KMS-11 (cell line): ENCODE measurements around the gene DELE1.

Experiments used
- H2AFZ ChIP-seq: fragments of 200-600 bp; sonication (generic); 2 replicates; pipeline ENCODE4 v1.6.1; 2016; ENCODE audit warnings: antibody characterized with exemption, mixed run types, low read depth
- H3K27ac ChIP-seq: fragments of 200-600 bp; sonication (generic); 2 replicates; pipeline ENCODE4 v1.6.1; 2016; ENCODE audit warnings: mild to moderate bottlenecking, mixed run types
- H3K27me3 ChIP-seq: fragments of 200-600 bp; sonication (generic); 2 replicates; pipeline ENCODE4 v1.6.1; 2017; ENCODE audit warnings: mild to moderate bottlenecking, low read depth, mixed run types, moderate library complexity; ENCODE audit not compliant: insufficient read depth
- H3K36me3 ChIP-seq: fragments of 200-600 bp; sonication (generic); 2 replicates; pipeline ENCODE4 v1.6.1; 2017; ENCODE audit warnings: mild to moderate bottlenecking, mixed run types; ENCODE audit not compliant: insufficient read depth
- H3K4me1 ChIP-seq: fragments of 200-600 bp; sonication (generic); 2 replicates; pipeline ENCODE4 v1.6.1; 2016; ENCODE audit warnings: mild to moderate bottlenecking, low read depth, mixed run types; ENCODE audit not compliant: poor library complexity, severe bottlenecking
- H3K4me2 ChIP-seq: fragments of 200-600 bp; sonication (generic); 2 replicates; pipeline ENCODE4 v1.7.0; 2016; ENCODE audit warnings: mild to moderate bottlenecking, mixed run types
- H3K4me3 ChIP-seq: fragments of 200-600 bp; sonication (generic); IDR thresholded peaks from 2 replicates; pipeline ENCODE4 v1.6.1; 2017; ENCODE audit warnings: low read depth, low read length, mixed read lengths; ENCODE audit not compliant: insufficient read depth
- H3K79me2 ChIP-seq: fragments of 200-600 bp; sonication (generic); 2 replicates; pipeline ENCODE4 v1.6.1; 2016; ENCODE audit warnings: low read depth, mixed run types; ENCODE audit not compliant: insufficient read depth
- H3K9ac ChIP-seq: fragments of 200-600 bp; sonication (generic); 2 replicates; pipeline ENCODE4 v1.6.1; 2016; ENCODE audit warnings: mild to moderate bottlenecking, mixed run types
- H4K20me1 ChIP-seq: fragments of 200-600 bp; sonication (generic); 2 replicates; pipeline ENCODE4 v1.6.1; 2016; ENCODE audit warnings: mild to moderate bottlenecking, mixed run types; ENCODE audit not compliant: insufficient read depth
- CTCF ChIP-seq: fragments of 200-600 bp; sonication (generic); conservative IDR thresholded peaks from 2 replicates; pipeline ENCODE4 v1.6.1; 2017; ENCODE audit warnings: low read depth, mild to moderate bottlenecking, antibody characterized with exemption, low read length, moderate library complexity, mixed read lengths

The DELE1 gene

GRCh38 chr5:141957367-141957996 lies 33.8 kb downstream of the DELE1 start:
- no peak overlapping the region for H3K4me2 ChIP-seq
- no peak overlapping the region for H2AFZ ChIP-seq
- no peak overlapping the region for H3K9ac ChIP-seq

GRCh38 chr5:141958113-141958512 lies 34.4 kb downstream of the DELE1 start, which contains the start of gene PCDH12:
PCDH12 (minus strand) TSS chr5:141958202; CDS start chr5:141957851, 351 bp downstream.
- Histone ChIP-seq H3K27me3 (no peaks in the 10 kb centered on the region), H3K4me1 (peaks cover 18% of the 10 kb centered on the region), H3K27ac (no peak within 1 kb of the TSS), H3K79me2 (no peaks in the 10 kb centered on the region), H4K20me1 (no peaks in the 10 kb centered on the region), H3K36me3 (no peaks in the 10 kb centered on the region), H3K4me2 (no peak within 1 kb of the TSS), H2AFZ (no peak within 1 kb of the TSS), H3K9ac (no peak within 1 kb of the TSS), H3K4me3 (no peak within 1 kb of the TSS)
- TF ChIP-seq CTCF, result no peak

More at GRCh38 chr5:141957367-141957996, 33.8 kb downstream of the DELE1 start:
- Histone ChIP-seq H3K36me3 (no peaks in the 10 kb centered on the region), H3K79me2 (no peaks in the 10 kb centered on the region), H3K4me1 (peaks cover 18% of the 10 kb centered on the region), H3K4me3 (no peak overlapping the region), H3K27ac (no peak overlapping the region), H4K20me1 (no peaks in the 10 kb centered on the region), H3K27me3 (no peaks in the 10 kb centered on the region)
- TF ChIP-seq CTCF, result no peak

GRCh38 chr5:141958546-141959172 lies 35.0 kb downstream of the DELE1 start:
- Histone ChIP-seq H3K4me3 (no peak overlapping the region), H2AFZ (no peak overlapping the region), H3K27ac (no peak overlapping the region), H3K4me2 (no peak overlapping the region), H3K79me2 (no peaks in the 10 kb centered on the region), H3K4me1 (peaks cover 18% of the 10 kb centered on the region), H3K27me3 (no peaks in the 10 kb centered on the region), H3K9ac (no peak overlapping the region), H4K20me1 (no peaks in the 10 kb centered on the region), H3K36me3 (no peaks in the 10 kb centered on the region)
- TF ChIP-seq CTCF, result no peak

GRCh38 chr5:141960018-141960417 lies 36.3 kb downstream of the DELE1 start:
- Histone ChIP-seq H3K36me3 (no peaks in the 10 kb centered on the region), H3K27me3 (no peaks in the 10 kb centered on the region), H3K79me2 (no peaks in the 10 kb centered on the region), H4K20me1 (no peaks in the 10 kb centered on the region), H2AFZ (no peak overlapping the region), H3K4me3 (no peak overlapping the region), H3K27ac (no peak overlapping the region), H3K4me2 (no peak overlapping the region), H3K9ac (no peak overlapping the region), H3K4me1 (peaks cover 18% of the 10 kb centered on the region)
- no peak; the same call in 1 of the 2 replicates for TF ChIP-seq CTCF
